Endothelial cell of umbilical vein (primary cell): Measurements from ENCODE around the gene MTPN.

Experiments
- EZH2 ChIP-seq: IDR thresholded peaks from 2 replicates; pipeline ENCODE4 v1.6.1; 2012; ENCODE audit warnings: borderline replicate concordance, low read depth, mild to moderate bottlenecking, moderate library complexity, low read length, inconsistent platforms; ENCODE audit not compliant: severe bottlenecking
- FOS ChIP-seq: IDR thresholded peaks from 2 replicates; pipeline ENCODE4 v1.6.1; 2011; ENCODE audit warnings: mild to moderate bottlenecking, low read length, moderate library complexity, borderline replicate concordance; ENCODE audit not compliant: insufficient read depth
- JUN ChIP-seq: IDR thresholded peaks from 2 replicates; pipeline ENCODE4 v1.6.1; 2011; ENCODE audit warnings: borderline replicate concordance, low read depth; ENCODE audit not compliant: insufficient read length, insufficient read depth
- MYC ChIP-seq: IDR thresholded peaks from one replicate; pipeline ENCODE4 v1.6.1; 2011; ENCODE audit warnings: mild to moderate bottlenecking, low read depth, low read length
- POLR2A ChIP-seq: IDR thresholded peaks from 2 replicates; pipeline ENCODE4 v1.6.1; 2012; ENCODE audit warnings: low read depth, mild to moderate bottlenecking, control low read depth, low read length
- POLR2AphosphoS5 ChIP-seq: IDR thresholded peaks from 2 replicates; pipeline ENCODE4 v1.6.1; 2012; ENCODE audit warnings: low read depth, mild to moderate bottlenecking, control low read depth, low read length, moderate library complexity; ENCODE audit not compliant: insufficient read depth
- TF ChIP-seq, protein P1 (sequence below), 2 donors: IDR thresholded peaks; 1 replicate in 1 of 2; 2 replicates in 1 of 2; pipeline ENCODE4 v1.5.1; 2011; ENCODE audit warnings: low read length in 2 of 2, mild to moderate bottlenecking in 2 of 2, moderate library complexity in 2 of 2, control low read depth in 1 of 2, inconsistent platforms in 1 of 2, low read depth in 1 of 2; ENCODE audit not compliant: insufficient read depth in 1 of 2; ENCODE audit errors: extremely low read depth in 1 of 2
- TF ChIP-seq, protein P2 (sequence below): IDR thresholded peaks from 2 replicates; pipeline ENCODE4 v1.6.1; 2011; ENCODE audit not compliant: insufficient read depth, insufficient read length

DNA sequence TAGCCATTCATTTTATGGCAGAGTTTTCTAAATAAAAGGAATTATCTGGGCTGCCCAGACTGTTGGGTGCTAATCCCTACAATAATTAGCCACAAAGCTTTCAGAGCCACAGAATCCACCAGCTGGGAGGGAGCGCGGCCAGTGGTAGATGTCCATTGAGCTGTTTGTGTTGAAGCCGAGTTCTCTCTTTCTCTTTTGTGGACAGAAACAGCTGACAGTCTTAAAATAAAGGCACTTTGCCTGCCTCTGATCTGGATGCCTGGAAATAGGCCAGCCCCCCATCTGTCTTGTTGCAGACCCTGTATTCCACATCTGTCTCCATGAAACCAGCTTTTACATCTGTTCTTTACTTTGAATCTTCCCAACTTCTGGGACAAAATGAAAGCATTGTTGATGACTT is 66.1 kb downstream of the MTPN start:
- TF ChIP-seq POLR2A: no peak
- TF ChIP-seq, protein P1, sequence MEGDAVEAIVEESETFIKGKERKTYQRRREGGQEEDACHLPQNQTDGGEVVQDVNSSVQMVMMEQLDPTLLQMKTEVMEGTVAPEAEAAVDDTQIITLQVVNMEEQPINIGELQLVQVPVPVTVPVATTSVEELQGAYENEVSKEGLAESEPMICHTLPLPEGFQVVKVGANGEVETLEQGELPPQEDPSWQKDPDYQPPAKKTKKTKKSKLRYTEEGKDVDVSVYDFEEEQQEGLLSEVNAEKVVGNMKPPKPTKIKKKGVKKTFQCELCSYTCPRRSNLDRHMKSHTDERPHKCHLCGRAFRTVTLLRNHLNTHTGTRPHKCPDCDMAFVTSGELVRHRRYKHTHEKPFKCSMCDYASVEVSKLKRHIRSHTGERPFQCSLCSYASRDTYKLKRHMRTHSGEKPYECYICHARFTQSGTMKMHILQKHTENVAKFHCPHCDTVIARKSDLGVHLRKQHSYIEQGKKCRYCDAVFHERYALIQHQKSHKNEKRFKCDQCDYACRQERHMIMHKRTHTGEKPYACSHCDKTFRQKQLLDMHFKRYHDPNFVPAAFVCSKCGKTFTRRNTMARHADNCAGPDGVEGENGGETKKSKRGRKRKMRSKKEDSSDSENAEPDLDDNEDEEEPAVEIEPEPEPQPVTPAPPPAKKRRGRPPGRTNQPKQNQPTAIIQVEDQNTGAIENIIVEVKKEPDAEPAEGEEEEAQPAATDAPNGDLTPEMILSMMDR (IDR thresholded peaks at IDR 0.05; ENCODE audit: extremely low read depth in 1 of 2, insufficient read depth in 1 of 2, low read depth in 1 of 2, low read length in 2 of 2): no peak
- no peak for TF ChIP-seq POLR2AphosphoS5
- TF ChIP-seq, protein P2, sequence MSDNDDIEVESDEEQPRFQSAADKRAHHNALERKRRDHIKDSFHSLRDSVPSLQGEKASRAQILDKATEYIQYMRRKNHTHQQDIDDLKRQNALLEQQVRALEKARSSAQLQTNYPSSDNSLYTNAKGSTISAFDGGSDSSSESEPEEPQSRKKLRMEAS: no peak
- no peak for TF ChIP-seq FOS
- TF ChIP-seq MYC: no peak
- TF ChIP-seq JUN: no peak
- TF ChIP-seq EZH2: no peak
